GM12801 (cell line): ENCODE measurements around the gene ATG4D.

ENCODE experiments used
- TF ChIP-seq, protein P1 (sequence below): IDR thresholded peaks from one replicate; pipeline ENCODE4 v1.5.1; 2011; ENCODE audit warnings: control low read depth; ENCODE audit not compliant: insufficient read length; ENCODE audit errors: extremely low read depth

ATG4D gene

DNA sequence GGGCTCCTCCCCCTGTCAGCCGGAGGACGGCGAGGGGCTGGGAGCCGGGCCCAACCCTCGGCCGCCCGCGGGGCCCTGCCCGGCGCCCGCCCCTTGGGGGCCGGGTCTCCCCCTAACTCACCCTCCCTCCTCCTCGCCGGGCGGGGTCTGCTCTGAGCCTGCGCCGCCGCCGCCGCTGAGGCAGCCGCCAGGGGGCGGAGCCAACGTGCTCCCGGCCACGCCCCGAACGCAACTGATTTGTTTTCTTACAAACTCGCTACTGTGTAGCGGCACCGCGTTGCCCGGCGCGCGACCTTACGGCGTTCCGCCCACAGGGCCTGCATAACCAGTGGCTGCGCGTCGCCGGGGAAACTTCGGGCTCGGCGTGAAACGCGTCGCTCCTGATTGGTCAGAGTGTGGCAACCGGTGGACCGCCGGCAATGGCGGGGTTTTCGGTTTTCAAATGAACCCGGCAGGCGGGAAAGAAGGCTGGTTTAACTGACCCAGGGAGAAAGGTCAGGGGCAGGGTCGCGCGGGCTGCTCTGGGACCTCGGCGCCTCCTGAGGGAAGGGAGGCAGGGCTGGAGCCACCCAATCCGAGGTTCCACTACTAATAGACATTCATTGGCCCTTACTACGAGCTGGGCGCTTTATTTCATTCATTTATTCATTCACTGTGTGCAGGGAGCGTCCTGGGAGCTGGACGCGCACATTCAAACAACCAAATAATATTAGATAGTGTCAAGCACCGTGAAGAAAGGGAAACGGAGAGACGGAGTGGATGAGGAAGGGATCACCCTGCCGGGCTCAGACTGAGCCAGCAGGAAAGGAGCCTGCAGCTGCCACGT, 25.3 kb downstream of the ATG4D start, which contains the start of gene CDKN2D:
TSS of gene CDKN2D (minus strand) at position 154 of the 826 bp plus-strand sequence. CDS start 326 bp downstream, outside the sequence.
- TF ChIP-seq, protein P1, sequence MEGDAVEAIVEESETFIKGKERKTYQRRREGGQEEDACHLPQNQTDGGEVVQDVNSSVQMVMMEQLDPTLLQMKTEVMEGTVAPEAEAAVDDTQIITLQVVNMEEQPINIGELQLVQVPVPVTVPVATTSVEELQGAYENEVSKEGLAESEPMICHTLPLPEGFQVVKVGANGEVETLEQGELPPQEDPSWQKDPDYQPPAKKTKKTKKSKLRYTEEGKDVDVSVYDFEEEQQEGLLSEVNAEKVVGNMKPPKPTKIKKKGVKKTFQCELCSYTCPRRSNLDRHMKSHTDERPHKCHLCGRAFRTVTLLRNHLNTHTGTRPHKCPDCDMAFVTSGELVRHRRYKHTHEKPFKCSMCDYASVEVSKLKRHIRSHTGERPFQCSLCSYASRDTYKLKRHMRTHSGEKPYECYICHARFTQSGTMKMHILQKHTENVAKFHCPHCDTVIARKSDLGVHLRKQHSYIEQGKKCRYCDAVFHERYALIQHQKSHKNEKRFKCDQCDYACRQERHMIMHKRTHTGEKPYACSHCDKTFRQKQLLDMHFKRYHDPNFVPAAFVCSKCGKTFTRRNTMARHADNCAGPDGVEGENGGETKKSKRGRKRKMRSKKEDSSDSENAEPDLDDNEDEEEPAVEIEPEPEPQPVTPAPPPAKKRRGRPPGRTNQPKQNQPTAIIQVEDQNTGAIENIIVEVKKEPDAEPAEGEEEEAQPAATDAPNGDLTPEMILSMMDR: no peak

DNA sequence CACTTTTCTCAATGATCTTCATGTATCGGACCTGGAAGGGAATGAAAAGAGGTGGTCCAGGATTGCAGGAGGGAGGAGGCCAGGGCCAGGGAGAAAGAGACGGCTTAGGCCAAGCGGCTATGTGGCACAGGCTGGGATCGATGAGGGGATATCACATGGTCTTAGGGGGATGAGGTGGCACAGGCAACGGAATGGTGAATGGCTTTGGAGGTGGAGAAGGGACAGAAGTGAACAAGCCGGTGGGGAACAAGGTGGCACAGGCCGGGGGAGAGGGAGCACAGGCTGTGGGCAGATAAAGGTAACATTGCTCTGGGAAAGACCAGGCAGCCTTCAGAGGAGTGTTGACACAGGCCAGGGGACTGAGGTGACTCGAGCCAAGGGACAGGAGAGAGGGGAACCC, 30.8 kb downstream of the ATG4D start:
- TF ChIP-seq, protein P1: no peak

DNA sequence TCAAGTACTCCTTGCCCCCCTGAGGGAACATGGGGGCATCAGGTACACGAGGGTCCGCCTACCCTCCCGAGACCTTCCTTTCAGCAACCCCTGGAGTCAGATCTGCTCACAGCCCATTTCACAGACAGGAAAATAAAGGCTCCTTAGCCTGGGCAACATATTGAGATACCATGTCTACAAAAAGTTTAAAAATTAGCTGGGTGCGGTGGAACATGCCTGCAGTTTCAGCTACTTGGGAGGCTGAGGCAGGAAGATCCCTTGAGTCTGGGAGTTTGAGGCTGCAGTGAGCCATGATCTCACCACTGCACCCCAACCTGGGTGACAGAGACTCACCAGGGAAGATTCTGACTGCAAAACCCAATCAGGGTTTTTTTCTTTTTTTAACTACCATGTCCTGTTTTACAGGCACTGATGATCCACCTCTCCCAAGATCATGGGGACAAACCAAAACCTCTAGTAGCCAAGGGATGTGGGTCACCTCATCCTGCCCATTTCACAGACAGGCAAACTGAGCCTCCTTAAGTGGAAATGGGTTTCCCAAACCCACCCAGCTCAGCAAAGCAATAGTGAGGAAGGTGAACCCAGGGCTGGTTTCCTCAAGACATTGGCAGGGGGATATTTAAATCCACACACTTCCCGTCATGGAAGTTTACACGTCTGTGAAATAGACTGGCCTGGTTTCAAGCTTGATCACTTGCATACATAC, 31.5 kb downstream of the ATG4D start:
- TF ChIP-seq, protein P1: no peak

DNA sequence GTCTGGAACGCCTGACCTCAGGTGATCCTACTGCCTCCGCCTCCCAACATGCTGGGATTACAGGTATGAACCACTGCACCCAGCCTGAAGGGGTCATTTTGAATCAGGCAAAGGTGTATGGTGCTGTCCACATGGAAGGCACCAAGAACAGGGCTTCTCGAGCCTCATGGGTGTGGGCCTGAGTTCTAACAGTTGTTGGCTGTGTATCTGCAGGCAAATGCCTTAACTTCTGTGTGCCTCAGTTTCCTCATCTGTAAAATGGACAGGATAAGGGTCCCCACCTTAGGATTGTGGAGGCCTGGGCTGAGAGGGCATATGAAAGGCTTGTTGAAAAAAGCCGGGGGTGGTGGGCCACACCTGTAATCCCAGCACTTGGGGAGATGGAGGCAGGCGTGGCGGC, 34.2 kb downstream of the ATG4D start:
- TF ChIP-seq, protein P1: no peak

DNA sequence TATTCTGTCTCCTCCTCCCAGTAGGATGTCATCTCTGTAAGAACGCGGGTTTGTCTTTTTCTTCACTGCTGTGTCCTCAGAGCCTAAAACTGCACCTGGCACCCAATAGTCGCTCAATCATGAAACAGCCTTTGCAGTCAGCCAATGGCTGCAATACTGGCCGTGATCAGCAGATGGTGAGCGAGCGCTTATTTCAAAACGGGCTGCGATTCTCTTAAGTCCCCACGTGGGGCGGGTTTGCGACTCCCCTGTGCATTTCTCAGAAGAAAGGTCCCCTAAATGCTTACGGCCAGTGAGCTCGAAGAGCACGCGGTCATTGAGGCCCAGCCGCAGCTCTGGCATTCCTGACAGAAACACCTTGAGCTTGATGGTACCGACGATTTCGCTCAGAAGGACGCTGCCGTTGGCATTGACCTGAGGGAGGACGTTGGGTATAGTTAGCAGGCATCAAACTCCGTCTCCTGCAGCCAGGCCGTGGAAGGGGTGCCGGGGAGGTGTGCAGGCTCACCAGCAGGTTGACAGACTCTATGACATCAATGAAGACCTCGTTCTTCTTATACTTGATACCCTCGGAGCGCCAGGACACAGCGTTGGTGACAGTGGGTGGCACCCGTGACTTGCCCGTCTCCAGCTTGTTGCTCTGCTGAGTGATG, 37.4 kb downstream of the ATG4D start:
- TF ChIP-seq, protein P1: peak; percentile 93

DNA sequence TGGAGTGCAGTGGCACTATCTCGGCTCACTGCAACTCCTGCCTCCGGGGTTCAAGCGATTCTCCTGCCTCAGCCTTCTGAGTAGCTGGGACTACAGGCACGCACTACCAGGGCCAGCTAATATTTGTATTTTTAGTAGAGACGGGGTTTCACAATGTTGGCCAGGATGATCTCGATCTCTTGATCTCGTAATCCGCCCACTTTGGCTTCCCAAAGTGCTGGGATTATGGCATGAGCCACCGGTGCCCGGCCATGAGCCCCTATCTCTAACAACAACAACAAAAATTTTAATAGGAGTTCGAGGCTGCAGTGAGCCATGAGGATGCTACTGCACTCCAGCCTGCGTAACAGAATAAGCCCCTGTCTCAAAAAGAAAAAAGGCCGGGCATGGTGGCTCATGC, 38.4 kb downstream of the ATG4D start:
- TF ChIP-seq, protein P1: no peak
